HepG2 (cell line): ENCODE results near the gene FIS1. TPM values are rescaled to one million over a fixed set of nuclear protein-coding genes. Genes with fewer than 3 reads are reported as not detected.
A peak's percentile ranks its signal among the peaks of the same experiment; 100 is the strongest.

Experiments used
- IRX3 ChIP-seq: sonication (generic); formaldehyde crosslinking; IDR thresholded peaks from 2 replicates; pipeline ENCODE4 v1.8.1; 2023; ENCODE audit warnings: mild to moderate bottlenecking, low read depth, missing genetic modification reagents, borderline replicate concordance
- JUNB ChIP-seq: sonication (generic); formaldehyde crosslinking; IDR thresholded peaks from 2 replicates; pipeline ENCODE4 v1.8.0; 2022; ENCODE audit warnings: missing genetic modification reagents, mild to moderate bottlenecking, borderline replicate concordance
- MEF2D ChIP-seq: sonication (generic); formaldehyde crosslinking; IDR thresholded peaks from 2 replicates; pipeline ENCODE4 v1.5.1; 2020; ENCODE audit warnings: mild to moderate bottlenecking, missing genetic modification reagents
- MEIS2 ChIP-seq: sonication (generic); formaldehyde crosslinking; IDR thresholded peaks from 2 replicates; pipeline ENCODE4 v1.9.0; 2021; ENCODE audit warnings: mild to moderate bottlenecking, missing genetic modification reagents
- NFE2L2 ChIP-seq: fragments of 150-350 bp; IDR thresholded peaks from 2 replicates; pipeline ENCODE4 v1.6.1; 2014; ENCODE audit warnings: low read length
- NFYC ChIP-seq: IDR thresholded peaks from 2 replicates; pipeline ENCODE4 v1.6.1; 2016; ENCODE audit warnings: missing genetic modification reagents, missing compliant biosample characterization
- PAWR ChIP-seq: sonication (generic); formaldehyde crosslinking; IDR thresholded peaks from 2 replicates; pipeline ENCODE4 v1.4.0; 2020; ENCODE audit warnings: missing genetic modification reagents, mild to moderate bottlenecking, borderline replicate concordance
- RFX3 ChIP-seq: IDR thresholded peaks from 2 replicates; pipeline ENCODE4 v1.6.1; 2016; ENCODE audit warnings: missing biosample characterization, missing genetic modification reagents
- SALL1 ChIP-seq: sonication (generic); formaldehyde crosslinking; IDR thresholded peaks from 2 replicates; pipeline ENCODE4 v1.8.0; 2022; ENCODE audit warnings: mild to moderate bottlenecking, missing genetic modification reagents
- SMAD9 ChIP-seq: sonication (generic); formaldehyde crosslinking; IDR thresholded peaks from 2 replicates; pipeline ENCODE4 v1.5.1; 2020; ENCODE audit warnings: mild to moderate bottlenecking, missing genetic modification reagents
- SPEN ChIP-seq: sonication (generic); formaldehyde crosslinking; IDR thresholded peaks from 2 replicates; pipeline ENCODE4 v1.5.1; 2020; ENCODE audit warnings: low read depth, mild to moderate bottlenecking, missing genetic modification reagents
- TEAD2 ChIP-seq: sonication (generic); formaldehyde crosslinking; IDR thresholded peaks from 2 replicates; pipeline ENCODE4 v1.9.0; 2021; ENCODE audit warnings: missing genetic modification reagents
- TRIM24 ChIP-seq: sonication (generic); formaldehyde crosslinking; IDR thresholded peaks from 2 replicates; pipeline ENCODE4 v1.8.0; 2022; ENCODE audit warnings: mild to moderate bottlenecking, missing genetic modification reagents
- ZMYM4 ChIP-seq: sonication (generic); formaldehyde crosslinking; IDR thresholded peaks from 2 replicates; pipeline ENCODE4 v1.8.1; 2023; ENCODE audit warnings: mild to moderate bottlenecking, missing genetic modification reagents
- ZNF547 ChIP-seq: sonication (generic); formaldehyde crosslinking; IDR thresholded peaks from 2 replicates; pipeline ENCODE4 v1.5.1; 2020; ENCODE audit warnings: mild to moderate bottlenecking, missing genetic modification reagents
- ZNF614 ChIP-seq: IDR thresholded peaks from 2 replicates; pipeline ENCODE4 v1.6.1; 2018; ENCODE audit warnings: missing biosample characterization, missing genetic modification reagents, inconsistent platforms, borderline replicate concordance
- ZNF615 ChIP-seq: sonication (generic); formaldehyde crosslinking; IDR thresholded peaks from 2 replicates; pipeline ENCODE4 v1.5.0; 2020; ENCODE audit warnings: mild to moderate bottlenecking, missing genetic modification reagents, borderline replicate concordance
- polyA plus RNA-seq, 8 experiments: library from polyadenylated mRNA; depleted of rRNA in 3 of 8; stranded (reverse) in 7 of 8; unstranded in 1 of 8; fragments of >200 nt; fragmentation: Illumina TruSeq in 4 of 8; extraction: Trizol in 4 of 8; gene quantifications; 2 replicates each; pipeline versions ENCODE4 v1.2.1 to v1.2.3, GENCODE V29; 2011 to 2016; ENCODE audit warnings: low read depth in 4 of 8, missing spikeins in 1 of 8, mixed read lengths in 1 of 8; ENCODE audit not compliant: insufficient read depth in 1 of 8
- total RNA-seq, 5 experiments: library from RNA; depleted of rRNA; stranded (reverse); fragments of >200 nt; fragmentation: Illumina TruSeq; extraction: Trizol; gene quantifications; 2 replicates each; pipeline ENCODE4 v1.2.3, GENCODE V29; 2016; ENCODE audit warnings: low read depth in 1 of 5
- TF ChIP-seq, protein P1 (sequence below): IDR thresholded peaks from 2 replicates; pipeline ENCODE4 v1.6.1; 2012; ENCODE audit warnings: inconsistent platforms
- TF ChIP-seq, protein P2 (sequence below): IDR thresholded peaks from 2 replicates; pipeline ENCODE4 v1.6.1; 2016
- TF ChIP-seq, protein P3 (sequence below): sonication (generic); formaldehyde crosslinking; IDR thresholded peaks from 2 replicates; pipeline ENCODE4 v1.4.0; 2020; ENCODE audit warnings: mild to moderate bottlenecking, missing genetic modification reagents
- TF ChIP-seq, protein P4 (sequence below): sonication (generic); formaldehyde crosslinking; IDR thresholded peaks from 2 replicates; pipeline ENCODE4 v1.5.0; 2020; ENCODE audit warnings: mild to moderate bottlenecking, missing genetic modification reagents
- TF ChIP-seq, protein P5 (sequence below): sonication (generic); formaldehyde crosslinking; IDR thresholded peaks from 2 replicates; pipeline ENCODE4 v1.5.1; 2020; ENCODE audit warnings: mild to moderate bottlenecking, moderate library complexity, missing genetic modification reagents
- TF ChIP-seq, protein P6 (sequence below): sonication (generic); formaldehyde crosslinking; IDR thresholded peaks from 2 replicates; pipeline ENCODE4 v1.8.1; 2023; ENCODE audit warnings: missing genetic modification reagents, inconsistent platforms, borderline replicate concordance

Gene FIS1
- total and polyA plus RNA-seq, 2 of the 13 experiments (the other 11 are each of a cell fraction or from before 2014, with no cell fraction given), result 97.5 to 101 TPM

DNA sequence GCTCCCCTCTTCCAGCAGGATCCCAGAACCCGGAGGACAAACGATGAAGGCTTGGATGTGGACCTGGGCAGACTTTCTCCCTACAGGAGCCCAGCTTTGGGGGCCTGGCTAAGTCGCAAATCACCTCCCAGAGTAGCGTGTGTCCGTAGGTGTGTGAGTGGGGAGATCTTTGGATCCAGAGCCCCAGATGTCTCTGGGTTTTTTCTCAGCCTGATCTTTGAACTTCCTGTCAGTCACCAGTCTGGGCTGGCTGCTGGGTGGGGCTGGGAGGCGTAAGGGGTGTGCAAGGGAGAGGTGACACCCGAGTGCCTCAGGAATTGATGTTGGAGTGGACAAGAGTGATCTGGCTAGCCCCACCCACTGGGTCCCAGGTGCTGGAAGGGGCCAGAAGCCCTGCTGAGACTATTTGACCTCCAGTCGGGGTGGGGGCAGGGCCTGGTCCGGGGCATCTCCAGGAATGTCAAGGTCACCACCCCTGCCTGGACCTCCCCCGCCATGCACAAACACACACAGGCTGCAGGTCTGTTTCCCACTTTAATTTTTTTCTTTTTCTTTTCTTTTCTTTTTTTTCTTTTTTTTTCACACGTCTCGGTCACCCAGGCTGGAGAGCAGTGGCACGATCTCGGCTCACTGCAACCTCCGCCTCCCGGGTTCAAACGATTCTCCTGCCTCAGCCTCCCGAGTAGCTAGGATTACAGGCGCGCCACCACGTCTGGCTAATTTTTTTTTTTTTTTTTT, 43.9 kb downstream of the FIS1 start, which contains the start of gene MOGAT3 (continued):
- TF ChIP-seq IRX3 (CRISPR knock-in tag), result no peak
- no peak for TF ChIP-seq NFE2L2
- TF ChIP-seq ZMYM4 (CRISPR knock-in tag), result peak; percentile 55; the same call in 1 of the 2 replicates
- TF ChIP-seq, protein P1, sequence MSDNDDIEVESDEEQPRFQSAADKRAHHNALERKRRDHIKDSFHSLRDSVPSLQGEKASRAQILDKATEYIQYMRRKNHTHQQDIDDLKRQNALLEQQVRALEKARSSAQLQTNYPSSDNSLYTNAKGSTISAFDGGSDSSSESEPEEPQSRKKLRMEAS, result peak; percentile 69
- TF ChIP-seq ZNF614 (CRISPR knock-in tag), result peak; percentile 70; the same call in 1 of the 2 replicates
- TF ChIP-seq ZNF615 (CRISPR knock-in tag), result 0 out of 2 replicates have a peak, but pooled peaks have one; percentile 55
- TF ChIP-seq TRIM24, result no peak
- TF ChIP-seq, protein P2, sequence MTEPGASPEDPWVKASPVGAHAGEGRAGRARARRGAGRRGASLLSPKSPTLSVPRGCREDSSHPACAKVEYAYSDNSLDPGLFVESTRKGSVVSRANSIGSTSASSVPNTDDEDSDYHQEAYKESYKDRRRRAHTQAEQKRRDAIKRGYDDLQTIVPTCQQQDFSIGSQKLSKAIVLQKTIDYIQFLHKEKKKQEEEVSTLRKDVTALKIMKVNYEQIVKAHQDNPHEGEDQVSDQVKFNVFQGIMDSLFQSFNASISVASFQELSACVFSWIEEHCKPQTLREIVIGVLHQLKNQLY (CRISPR knock-in tag), result peak; percentile 62
- no peak for TF ChIP-seq SMAD9
- peak; percentile 76; the same call in 1 of the 2 replicates for TF ChIP-seq SPEN (CRISPR knock-in tag)
- no peak; the same call in none of the 2 replicates for TF ChIP-seq NFYC
- peak; percentile 95 for TF ChIP-seq MEIS2 (CRISPR knock-in tag)
- TF ChIP-seq, protein P3, sequence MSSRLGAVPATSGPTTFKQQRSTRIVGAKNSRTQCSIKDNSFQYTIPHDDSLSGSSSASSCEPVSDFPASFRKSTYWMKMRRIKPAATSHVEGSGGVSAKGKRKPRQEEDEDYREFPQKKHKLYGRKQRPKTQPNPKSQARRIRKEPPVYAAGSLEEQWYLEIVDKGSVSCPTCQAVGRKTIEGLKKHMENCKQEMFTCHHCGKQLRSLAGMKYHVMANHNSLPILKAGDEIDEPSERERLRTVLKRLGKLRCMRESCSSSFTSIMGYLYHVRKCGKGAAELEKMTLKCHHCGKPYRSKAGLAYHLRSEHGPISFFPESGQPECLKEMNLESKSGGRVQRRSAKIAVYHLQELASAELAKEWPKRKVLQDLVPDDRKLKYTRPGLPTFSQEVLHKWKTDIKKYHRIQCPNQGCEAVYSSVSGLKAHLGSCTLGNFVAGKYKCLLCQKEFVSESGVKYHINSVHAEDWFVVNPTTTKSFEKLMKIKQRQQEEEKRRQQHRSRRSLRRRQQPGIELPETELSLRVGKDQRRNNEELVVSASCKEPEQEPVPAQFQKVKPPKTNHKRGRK (CRISPR knock-in tag), result no peak
- no peak for TF ChIP-seq TEAD2 (CRISPR knock-in tag)
- peak; percentile 86 for TF ChIP-seq SALL1
- TF ChIP-seq, protein P4, sequence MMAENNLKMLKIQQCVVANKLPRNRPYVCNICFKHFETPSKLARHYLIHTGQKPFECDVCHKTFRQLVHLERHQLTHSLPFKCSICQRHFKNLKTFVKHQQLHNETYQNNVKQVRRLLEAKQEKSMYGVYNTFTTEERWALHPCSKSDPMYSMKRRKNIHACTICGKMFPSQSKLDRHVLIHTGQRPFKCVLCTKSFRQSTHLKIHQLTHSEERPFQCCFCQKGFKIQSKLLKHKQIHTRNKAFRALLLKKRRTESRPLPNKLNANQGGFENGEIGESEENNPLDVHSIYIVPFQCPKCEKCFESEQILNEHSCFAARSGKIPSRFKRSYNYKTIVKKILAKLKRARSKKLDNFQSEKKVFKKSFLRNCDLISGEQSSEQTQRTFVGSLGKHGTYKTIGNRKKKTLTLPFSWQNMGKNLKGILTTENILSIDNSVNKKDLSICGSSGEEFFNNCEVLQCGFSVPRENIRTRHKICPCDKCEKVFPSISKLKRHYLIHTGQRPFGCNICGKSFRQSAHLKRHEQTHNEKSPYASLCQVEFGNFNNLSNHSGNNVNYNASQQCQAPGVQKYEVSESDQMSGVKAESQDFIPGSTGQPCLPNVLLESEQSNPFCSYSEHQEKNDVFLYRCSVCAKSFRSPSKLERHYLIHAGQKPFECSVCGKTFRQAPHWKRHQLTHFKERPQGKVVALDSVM (CRISPR knock-in tag), result peak; percentile 41; the same call in 1 of the 2 replicates
- TF ChIP-seq JUNB (CRISPR knock-in tag), result no peak; the same call in 1 of the 2 replicates
- no peak for TF ChIP-seq PAWR (CRISPR knock-in tag)
- TF ChIP-seq, protein P5, sequence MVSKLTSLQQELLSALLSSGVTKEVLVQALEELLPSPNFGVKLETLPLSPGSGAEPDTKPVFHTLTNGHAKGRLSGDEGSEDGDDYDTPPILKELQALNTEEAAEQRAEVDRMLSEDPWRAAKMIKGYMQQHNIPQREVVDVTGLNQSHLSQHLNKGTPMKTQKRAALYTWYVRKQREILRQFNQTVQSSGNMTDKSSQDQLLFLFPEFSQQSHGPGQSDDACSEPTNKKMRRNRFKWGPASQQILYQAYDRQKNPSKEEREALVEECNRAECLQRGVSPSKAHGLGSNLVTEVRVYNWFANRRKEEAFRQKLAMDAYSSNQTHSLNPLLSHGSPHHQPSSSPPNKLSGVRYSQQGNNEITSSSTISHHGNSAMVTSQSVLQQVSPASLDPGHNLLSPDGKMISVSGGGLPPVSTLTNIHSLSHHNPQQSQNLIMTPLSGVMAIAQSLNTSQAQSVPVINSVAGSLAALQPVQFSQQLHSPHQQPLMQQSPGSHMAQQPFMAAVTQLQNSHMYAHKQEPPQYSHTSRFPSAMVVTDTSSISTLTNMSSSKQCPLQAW (CRISPR knock-in tag), result peak; percentile 69
- peak; percentile 17; the same call in 1 of the 2 replicates for TF ChIP-seq ZNF547
- TF ChIP-seq MEF2D, result peak; percentile 93
- TF ChIP-seq, protein P6, sequence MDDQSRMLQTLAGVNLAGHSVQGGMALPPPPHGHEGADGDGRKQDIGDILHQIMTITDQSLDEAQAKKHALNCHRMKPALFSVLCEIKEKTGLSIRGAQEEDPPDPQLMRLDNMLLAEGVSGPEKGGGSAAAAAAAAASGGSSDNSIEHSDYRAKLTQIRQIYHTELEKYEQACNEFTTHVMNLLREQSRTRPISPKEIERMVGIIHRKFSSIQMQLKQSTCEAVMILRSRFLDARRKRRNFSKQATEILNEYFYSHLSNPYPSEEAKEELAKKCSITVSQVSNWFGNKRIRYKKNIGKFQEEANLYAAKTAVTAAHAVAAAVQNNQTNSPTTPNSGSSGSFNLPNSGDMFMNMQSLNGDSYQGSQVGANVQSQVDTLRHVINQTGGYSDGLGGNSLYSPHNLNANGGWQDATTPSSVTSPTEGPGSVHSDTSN (CRISPR knock-in tag), result no peak
- TF ChIP-seq RFX3 (CRISPR knock-in tag), result no peak
